HG03571 (cell line): ENCODE measurements around the gene SIGLEC7.
"Not testable (repeated sequence)": the region's sequence is repeated elsewhere in the genome, so short reads cannot be mapped to it uniquely, and the experiment has no call there.

ENCODE experiments used
- ATAC-seq: cut with Tn5 transposase; IDR thresholded peaks from one replicate; pipeline ENCODE4 v1.9.1; 2021; ENCODE audit not compliant: unreplicated experiment

Gene SIGLEC7

GRCh38 chr19:51166846-51167490 is 24.9 kb downstream of the SIGLEC7 start:
- ATAC-seq = no peak

GRCh38 chr19:51168564-51169282 is 26.6 kb downstream of the SIGLEC7 start:
- ATAC-seq = no peak

DNA sequence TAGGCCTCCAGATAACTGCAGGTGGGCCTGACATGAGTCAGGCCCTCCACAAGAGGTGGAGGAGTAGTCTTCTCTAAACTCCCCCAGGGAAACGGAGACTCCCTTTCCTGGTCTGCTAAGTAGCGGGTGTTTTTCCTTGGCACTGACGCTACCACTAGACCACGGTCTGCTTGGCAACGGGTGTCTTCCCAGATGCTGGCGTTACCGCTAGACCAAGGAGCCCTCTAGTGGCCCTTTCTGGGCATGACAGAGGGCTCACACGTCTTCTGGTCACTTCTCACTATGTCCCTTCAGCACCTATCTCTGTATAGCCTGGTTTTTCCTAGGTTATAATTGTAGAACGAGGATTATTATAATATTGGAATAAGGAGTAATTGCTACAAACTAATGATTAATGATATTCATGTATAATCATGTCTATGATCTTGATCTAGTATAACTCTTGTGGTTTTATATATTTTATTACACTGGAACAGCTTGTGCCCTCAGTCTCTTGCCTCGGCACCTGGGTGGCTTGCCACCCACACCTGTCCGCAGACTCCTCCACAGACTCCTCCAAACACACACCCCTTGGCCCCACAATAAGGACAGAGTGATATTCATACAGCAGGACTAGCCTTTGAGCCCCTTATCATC is 27.3 kb downstream of the SIGLEC7 start:
- ATAC-seq = not testable (repeated sequence)

- ATAC-seq = no peak
Measured at GRCh38 chr19:51172223-51172622, 30.1 kb downstream of the SIGLEC7 start.

DNA sequence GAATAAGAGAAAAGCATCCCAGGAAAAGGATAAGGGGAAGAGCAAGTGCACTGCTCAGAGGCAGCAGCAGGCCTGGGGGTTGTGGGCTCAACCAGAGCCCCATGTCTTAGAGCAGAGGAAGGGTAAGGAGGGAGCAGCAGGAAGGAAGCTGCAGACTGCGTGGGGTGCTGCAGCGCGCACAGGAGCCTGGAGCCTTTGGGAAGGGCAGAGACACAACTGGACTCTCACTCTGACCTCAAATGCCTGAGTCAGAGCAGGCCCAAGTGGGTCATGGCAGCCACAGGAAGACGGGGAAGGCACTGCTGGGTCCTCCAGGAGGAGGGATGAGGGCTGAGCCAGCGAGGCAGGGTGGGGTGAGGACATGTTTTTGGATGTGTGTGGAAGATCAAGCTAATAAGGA is 31.6 kb downstream of the SIGLEC7 start:
- no peak for ATAC-seq

- no peak for ATAC-seq
Measured at GRCh38 chr19:51179256-51179655, 37.2 kb downstream of the SIGLEC7 start.

- no peak for ATAC-seq
Measured at GRCh38 chr19:51181377-51181912, 39.3 kb downstream of the SIGLEC7 start.

GRCh38 chr19:51181913-51182419 is 39.9 kb downstream of the SIGLEC7 start:
- ATAC-seq = no peak

GRCh38 chr19:51183629-51184028 is 41.5 kb downstream of the SIGLEC7 start:
- ATAC-seq = no peak

GRCh38 chr19:51185069-51185867 is 43.2 kb downstream of the SIGLEC7 start:
- ATAC-seq = no peak

GRCh38 chr19:51185868-51186215 is 43.7 kb downstream of the SIGLEC7 start:
- ATAC-seq = no peak

DNA sequence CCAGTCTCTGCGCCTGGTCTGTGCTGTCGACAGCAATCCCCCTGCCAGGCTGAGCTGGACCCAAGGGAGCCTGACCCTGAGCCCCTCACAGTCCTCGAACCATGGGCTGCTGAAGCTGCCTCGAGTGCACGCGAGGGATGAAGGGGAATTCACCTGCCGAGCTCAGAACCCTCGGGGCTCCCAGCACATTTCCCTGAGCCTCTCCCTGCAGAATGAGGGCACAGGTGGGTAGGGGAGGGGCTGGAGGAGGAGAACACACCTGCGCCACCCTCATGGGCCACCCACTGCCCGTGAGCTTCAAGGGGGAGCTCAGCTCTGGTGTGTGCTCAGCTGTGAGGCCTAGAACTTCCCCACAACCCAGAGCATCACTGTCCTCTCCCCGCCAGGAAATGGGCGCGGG is 44.2 kb downstream of the SIGLEC7 start:
- no peak for ATAC-seq

- ATAC-seq = no peak
Measured at GRCh38 chr19:51187395-51188226, 45.5 kb downstream of the SIGLEC7 start.

DNA sequence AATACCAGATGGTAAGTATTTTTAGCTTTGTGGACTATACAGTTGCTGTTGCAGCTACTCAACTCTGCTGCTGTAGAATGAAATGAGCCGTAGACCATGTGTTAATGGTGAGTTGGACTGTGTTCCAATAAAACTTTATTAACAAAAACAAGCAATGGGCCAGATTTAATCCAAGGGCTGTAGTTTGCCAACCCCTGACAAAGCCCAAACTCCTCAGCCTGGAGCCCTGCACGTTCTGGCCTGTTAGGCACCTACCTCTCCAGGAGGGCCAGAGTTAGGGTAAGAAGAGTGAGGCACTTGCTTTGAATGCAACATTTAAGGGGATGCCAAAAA is 46.1 kb downstream of the SIGLEC7 start:
- ATAC-seq = no peak

- no peak for ATAC-seq
Measured at GRCh38 chr19:51192689-51193088, 50.6 kb downstream of the SIGLEC7 start.

- no peak for ATAC-seq
Measured at GRCh38 chr19:51194527-51195315, 52.6 kb downstream of the SIGLEC7 start.

DNA sequence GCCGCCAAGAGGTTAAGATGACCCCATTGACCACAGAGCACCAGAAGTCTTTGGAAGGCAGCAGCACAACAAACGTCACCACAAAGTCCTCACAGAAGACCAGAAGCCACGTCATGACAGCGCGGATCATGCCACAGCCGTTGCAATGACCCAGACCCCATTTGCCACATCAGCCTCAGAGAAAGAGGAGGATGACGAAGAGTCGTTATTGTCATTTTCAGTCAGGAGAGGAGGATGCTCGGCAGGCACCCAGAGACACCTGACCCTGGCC is 53.1 kb downstream of the SIGLEC7 start:
- ATAC-seq = no peak

GRCh38 chr19:51195616-51196015 is 53.5 kb downstream of the SIGLEC7 start:
- no peak for ATAC-seq

DNA sequence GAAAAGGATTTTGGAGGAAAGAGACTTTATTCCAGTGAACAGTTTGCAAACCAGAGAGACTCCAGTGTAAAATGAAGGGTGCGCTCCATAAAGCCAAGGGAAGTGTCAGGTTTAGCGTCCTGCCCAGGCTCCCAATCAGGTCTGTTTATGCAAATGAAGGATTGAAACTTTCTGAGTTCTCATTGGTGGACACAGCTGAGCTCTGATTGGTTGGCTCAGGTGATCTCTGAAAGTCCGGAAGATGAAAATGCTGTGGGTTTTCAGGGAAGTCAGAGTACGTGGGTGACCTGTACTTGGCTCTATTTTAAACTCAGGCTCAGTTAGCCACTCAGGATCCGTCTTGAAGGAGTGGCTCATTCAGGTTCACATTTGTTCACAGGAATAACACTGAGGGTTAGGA is 54.1 kb downstream of the SIGLEC7 start:
- ATAC-seq = no peak

DNA sequence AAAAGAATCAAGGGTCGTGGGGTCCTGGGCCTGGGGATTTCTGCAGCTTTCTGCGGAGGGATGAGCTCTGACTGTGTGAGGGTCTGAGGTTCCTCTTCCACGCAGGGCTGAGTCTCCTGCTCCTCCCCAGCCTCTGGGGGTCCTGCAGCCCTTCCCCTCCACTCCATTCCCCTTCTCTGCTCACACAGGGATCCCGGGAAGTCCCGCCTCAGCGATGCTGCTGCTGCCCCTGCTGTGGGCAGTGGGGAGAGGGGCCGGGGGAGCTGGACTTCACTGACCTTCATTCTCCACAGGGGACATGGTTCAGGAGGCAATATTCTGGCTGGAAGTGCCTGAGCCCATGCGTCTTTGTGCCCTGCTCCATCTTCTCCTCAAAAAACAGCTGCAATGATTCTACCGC is 56.5 kb downstream of the SIGLEC7 start:
- ATAC-seq = no peak
